ENCODE measurements around the gene LTBP1.
A peak's percentile ranks its signal among the peaks of the same experiment; 100 is the strongest.
"Not testable (repeated sequence)": the region's sequence is repeated elsewhere in the genome, so short reads cannot be mapped to it uniquely, and the experiment has no call there.

LTBP1 gene

DNA sequence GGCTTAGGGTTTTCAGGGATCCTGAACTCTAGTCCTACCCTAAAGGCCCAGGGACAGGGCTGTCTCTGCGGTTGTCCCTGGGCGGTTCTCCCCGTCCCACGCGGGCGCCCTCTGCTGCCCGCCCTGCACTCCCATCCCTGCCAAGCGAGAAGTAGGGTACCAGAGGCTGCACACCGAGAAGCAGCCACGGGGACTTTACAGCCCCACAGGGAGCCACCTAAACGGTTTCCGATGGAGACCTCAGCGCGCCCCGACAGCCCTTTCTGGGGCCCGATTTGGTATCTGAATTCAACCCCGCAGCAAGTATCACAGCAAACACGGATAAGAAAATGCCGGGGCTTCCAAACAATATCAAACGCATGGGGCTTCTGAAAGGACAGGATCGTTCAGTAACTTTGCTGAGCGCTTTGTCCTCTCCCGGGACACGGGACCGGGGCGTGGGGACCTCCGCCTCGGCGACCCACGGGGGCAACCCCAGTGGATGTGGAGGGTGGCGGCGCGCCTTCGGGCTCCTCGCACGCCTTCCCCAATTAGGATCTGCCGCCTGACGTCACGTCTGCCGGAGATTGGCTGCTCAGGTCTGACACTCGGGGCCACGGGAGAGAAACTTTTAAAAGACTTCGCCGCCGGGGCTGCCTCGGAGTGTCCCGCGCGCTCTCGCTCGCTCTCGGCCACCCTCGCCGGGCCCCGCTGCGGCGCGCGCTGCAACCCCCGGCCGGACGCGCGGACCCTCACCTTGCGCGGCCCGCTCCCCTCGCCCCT lies at the start of gene LTBP1:
LTBP1 (plus strand) TSS at position 640 of the 762 bp plus-strand sequence. CDS start 372 bp downstream, outside the sequence.
- peak; percentile 84 for DNase-seq

- no peak for DNase-seq
Measured at GRCh38 chr2:32900246-32900973, 46.3 kb upstream of the LTBP1 start.

DNA sequence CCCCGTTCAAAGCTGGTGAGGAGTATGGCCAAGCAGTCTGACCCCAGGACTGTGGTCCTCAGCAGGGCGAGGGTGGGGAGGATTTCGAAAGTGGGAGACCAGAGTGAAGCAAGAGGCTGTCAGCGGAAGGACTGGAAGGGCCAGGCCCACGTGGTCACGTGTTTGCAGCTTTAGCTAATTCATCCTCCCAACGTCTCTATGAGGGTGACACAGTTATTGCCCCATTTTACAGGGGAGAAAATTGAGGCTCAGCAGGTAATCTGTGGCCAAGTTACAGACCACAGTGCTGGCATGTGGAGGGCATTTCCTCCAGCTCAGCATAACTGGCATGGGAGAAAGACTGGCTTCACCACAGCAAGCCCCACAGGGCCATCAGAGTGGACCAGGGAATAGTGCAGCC lies 45.4 kb upstream of the LTBP1 start:
- peak; percentile 26 for DNase-seq

- DNase-seq, result no peak
Measured at GRCh38 chr2:32902174-32902573, 44.6 kb upstream of the LTBP1 start.

DNA sequence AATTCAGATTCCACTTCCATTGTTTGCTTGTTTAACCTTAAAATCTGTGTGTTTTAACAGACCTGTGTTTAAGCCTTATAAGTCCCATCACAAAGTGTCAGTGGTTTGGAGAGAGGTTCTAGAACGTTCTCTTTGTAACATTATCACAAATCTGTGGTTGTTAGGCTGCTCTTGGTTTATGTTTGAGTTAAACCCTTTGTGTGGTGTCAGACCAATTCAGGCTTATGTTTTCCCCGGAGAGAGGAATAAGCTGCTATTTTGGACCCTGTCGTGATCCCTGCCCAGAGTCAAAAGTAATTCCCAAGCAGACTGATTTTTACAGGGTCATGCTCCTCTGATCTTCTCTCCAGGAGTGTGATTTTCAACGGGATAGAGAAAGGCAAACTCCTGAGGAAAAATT lies 43.8 kb upstream of the LTBP1 start:
- no peak for DNase-seq

- no peak for DNase-seq
Measured at GRCh38 chr2:32904074-32904473, 42.7 kb upstream of the LTBP1 start.

GRCh38 chr2:32904751-32905150 lies 42.0 kb upstream of the LTBP1 start:
- DNase-seq, result no peak

- DNase-seq, result no peak
Measured at GRCh38 chr2:32905270-32905669, 41.5 kb upstream of the LTBP1 start.

- no peak for DNase-seq
Measured at GRCh38 chr2:32910883-32911598, 35.7 kb upstream of the LTBP1 start.

- DNase-seq, result no peak
Measured at GRCh38 chr2:32915694-32916093, 31.1 kb upstream of the LTBP1 start.

GRCh38 chr2:32918774-32919173 lies 28.0 kb upstream of the LTBP1 start:
- DNase-seq, result no peak

- DNase-seq, result not testable (repeated sequence)
Measured at GRCh38 chr2:32919901-32920300, 26.9 kb upstream of the LTBP1 start.

DNA sequence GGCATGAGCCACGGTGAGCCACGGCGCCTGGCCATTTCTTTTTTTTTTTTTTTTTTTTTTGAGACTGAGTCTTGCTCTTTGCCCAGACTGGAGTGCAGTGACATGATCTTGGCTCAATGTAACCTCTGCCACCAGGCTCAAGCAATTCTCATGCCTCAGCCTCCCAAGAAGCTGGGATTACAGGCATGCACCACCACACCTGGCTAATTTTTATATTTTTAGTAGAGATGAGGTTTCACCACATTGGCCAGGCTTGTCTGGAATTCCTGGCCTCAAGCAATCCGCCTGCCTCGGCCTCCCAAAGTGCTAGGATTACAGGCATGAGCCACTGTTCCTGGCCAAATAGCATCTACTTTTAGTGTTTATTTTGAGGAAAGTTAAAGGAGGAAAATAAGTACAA lies 25.3 kb upstream of the LTBP1 start:
- DNase-seq, result not testable (repeated sequence)

DNA sequence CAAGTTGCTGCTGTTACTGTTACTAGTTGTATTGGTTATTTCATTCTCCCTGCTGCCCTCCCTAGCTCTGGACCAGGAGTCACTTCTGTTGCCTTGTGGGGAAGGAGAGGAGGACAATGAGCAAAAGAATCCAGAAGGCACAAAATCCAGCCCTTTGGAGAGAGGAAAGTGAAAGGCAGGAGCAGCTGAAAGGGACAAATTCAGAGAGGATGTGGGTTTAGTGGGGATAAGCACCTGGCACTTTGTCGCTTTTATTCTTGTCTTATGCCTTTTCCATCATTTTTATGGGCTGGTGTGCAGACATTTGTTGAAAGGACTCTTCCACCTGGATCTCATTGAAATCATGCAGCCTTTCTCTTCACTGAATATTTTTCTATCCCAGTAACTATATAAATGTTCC lies 24.3 kb upstream of the LTBP1 start:
- no peak for DNase-seq

- DNase-seq, result no peak
Measured at GRCh38 chr2:32923109-32923508, 23.6 kb upstream of the LTBP1 start.

DNA sequence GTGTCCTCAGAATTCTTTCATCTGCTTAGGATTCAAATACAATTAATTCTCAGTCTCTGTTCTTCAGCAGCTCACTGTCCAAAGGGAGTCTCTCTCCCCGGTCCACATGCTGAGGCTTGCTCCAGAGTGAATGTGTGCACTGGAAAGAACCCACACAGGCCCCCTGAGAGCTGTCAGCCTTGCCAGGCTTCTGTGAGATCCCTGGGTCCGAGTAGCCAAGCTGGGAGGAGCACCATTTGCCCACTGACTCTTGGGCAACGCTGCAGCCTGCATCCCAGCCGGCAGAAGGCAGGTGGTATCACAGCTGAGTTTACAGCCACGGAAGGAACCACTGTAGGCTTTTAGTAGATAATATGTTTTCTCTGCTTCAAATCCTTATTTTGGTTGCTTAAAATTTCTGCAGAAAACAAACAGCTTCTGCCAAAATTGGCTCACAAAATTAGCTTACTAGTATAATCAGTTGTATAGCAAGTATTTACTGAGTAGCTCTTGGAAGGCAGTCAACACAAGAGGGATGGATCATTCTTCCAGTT lies 21.4 kb upstream of the LTBP1 start:
- no peak for DNase-seq

DNA sequence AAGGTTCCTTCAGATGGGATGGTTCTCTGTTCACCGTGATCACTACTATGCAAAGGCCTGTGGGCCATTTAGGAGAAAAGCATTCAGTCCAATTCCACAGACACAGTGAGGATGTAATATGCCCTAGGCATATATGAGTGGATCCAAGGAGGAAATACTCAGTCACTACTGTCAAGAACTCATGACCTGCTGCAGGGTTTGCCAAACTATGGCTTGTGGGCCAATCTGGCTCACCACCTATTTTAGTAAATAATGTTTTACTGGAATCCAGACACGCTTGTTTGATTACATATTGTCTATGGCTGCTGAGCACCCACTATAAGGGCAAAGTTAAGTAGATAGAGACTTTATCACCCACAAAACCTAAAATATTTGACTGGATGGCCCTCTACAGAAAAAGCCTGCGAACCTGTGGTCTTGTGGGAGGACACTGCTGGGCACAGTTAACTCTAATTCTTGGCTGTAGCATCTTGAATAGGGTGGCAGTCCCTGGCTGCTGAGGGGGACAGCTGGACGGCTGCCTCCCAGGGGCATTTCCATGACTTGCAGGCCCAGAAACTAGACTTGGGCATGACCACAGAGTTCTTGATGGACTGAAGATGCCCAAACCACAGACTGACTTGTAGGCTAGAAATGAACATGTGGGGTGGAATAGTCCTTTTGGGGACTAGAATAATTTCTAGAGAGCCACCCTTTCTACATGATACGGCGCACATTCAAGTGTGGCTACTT lies 20.6 kb upstream of the LTBP1 start:
- no peak for DNase-seq

DNA sequence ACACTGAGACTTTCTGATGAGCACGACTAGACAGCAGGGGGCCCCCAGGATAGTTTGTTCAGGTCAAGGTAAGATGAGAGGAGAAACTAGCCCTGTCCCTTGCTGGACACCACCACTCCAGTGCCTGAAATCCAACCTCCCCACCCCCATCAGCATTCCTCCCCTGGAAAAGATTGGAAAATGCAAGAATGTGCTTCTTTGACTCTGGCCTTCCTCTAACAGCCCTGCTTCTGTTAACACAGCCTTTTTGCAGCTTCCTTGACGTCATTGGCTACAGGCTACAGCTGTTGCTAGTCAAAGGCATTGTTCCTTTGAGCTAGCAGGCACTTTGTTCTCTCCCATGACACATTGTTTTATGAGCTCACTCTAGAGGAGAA lies 20.1 kb upstream of the LTBP1 start:
- DNase-seq, result no peak

- no peak for DNase-seq
Measured at GRCh38 chr2:32930436-32930835, 16.3 kb upstream of the LTBP1 start.

GRCh38 chr2:32931519-32931918 lies 15.2 kb upstream of the LTBP1 start:
- DNase-seq, result no peak

GRCh38 chr2:32931945-32932709 lies 14.6 kb upstream of the LTBP1 start:
- DNase-seq, result no peak
